Epithelial cell of proximal tubule (primary cell): ENCODE data around the gene CNP. TPM values are rescaled to one million over a fixed set of nuclear protein-coding genes. Genes with fewer than 3 reads are reported as not detected.
A peak's percentile ranks its signal among the peaks of the same experiment; 100 is the strongest.

ENCODE experiments used
- DNase-seq: peaks from one replicate; pipeline ENCODE4 v3.0.0-alpha.2; 2011; ENCODE audit warnings: low read depth
- H3K4me3 ChIP-seq: 2 replicates; pipeline ENCODE4 v1.5.1; 2011; ENCODE audit warnings: low read depth, mild to moderate bottlenecking, low read length
- CTCF ChIP-seq: conservative IDR thresholded peaks from 2 replicates; pipeline ENCODE4 v1.5.1; 2012; ENCODE audit warnings: low read depth, mild to moderate bottlenecking, low read length
- total RNA-seq: library from RNA; depleted of rRNA; stranded (reverse); fragments of >200 nt; gene quantifications from 2 replicates; pipeline ENCODE4 v1.2.3, GENCODE V29; 2015

Gene CNP
- total RNA-seq, 1 donor from 2014 or later, result 69.8 TPM

GRCh38 chr17:41967921-41968578, 1.5 kb downstream of the CNP start:
- DNase-seq, result no peak
- no peak for TF ChIP-seq CTCF
- H3K4me3 ChIP-seq, result peak overlapping the region; percentile 94

DNA sequence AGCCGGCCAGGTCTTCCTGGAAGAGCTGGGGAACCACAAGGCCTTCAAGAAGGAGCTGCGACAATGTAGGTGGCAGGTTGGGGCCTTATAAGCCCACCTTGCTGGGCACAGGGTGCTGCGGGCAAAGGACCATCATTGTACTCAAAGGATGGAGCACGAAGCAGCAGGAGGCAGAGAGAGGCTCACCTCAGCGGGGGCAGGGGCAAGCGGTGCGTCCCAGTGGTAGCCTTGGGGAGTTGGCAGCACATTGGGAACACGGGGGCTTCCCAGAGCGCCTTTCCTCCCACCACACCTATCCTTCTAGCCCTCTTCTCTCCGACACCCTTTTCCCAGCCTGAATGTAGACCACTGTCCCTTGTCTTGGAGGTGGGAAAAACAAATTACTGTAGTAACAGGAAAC, 2.1 kb downstream of the CNP start:
- TF ChIP-seq CTCF, result no peak
- H3K4me3 ChIP-seq, result no peak overlapping the region
- DNase-seq, result no peak

DNA sequence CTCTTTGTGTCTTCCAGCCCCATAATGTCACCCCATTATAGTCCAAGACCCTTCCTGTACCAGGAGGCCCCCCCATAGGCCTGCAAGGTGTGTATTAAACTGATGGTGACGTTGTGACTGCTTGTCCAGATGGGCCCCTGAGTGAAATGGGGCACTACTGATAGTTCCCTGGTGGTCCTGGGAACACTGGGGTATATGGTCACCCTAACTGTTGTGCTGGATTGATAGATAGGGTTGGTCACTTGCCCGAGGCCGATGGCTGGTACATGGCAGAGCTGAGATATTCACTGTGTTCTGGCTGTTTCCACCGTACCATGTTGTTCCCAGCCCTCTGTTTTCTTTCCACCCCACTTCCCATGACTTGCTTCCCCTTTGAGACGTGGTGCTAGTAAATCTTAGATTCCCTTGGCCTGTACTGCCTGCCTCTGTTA, 4.3 kb downstream of the CNP start:
- no peak for TF ChIP-seq CTCF
- no peak overlapping the region for H3K4me3 ChIP-seq
- no peak for DNase-seq

- DNase-seq, result no peak
- no peak for TF ChIP-seq CTCF
- no peak overlapping the region for H3K4me3 ChIP-seq
Observed at GRCh38 chr17:41971721-41972523, 5.3 kb downstream of the CNP start.

DNA sequence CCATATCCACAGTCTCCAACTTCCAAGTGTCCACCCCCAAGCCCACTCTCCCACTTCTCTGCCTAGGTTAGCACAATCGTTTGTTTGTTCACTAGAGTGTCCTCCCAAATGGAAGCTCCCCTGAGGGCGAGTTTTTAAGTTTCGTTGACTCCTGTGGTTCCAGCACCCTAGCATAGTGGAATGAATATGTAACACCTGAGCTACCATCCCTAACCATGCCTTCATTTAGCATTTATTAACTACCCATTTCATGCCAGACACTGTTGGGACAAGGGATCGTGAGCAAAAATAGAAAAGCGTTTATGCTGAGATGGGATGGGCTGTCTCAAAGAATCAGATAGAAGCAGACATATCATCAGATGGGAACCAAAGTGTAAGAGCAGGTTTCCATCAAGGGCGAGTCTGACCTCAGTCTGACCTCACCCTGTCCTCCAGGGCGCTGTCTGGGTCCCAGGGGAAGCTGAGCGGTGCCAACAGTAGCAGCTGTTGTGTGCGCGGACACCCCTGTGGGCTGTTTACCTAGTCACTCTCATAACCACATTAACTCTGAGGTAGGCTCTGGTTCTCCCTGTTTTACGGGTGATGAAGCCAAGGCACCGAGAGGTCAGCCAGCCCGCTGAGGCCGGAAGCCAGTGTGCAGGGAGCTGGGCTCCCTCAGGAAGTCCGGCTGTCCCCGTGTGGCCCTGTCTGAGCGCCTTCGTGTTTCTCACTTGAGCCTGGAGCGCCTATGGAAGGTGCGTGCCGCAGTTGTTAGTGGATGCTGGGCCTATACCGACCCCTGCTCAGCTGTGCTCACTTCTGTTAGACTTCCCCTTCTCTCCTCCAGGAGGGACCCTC, 6.2 kb downstream of the CNP start:
- TF ChIP-seq CTCF, result no peak
- no peak overlapping the region for H3K4me3 ChIP-seq
- peak; percentile 58 for DNase-seq

DNA sequence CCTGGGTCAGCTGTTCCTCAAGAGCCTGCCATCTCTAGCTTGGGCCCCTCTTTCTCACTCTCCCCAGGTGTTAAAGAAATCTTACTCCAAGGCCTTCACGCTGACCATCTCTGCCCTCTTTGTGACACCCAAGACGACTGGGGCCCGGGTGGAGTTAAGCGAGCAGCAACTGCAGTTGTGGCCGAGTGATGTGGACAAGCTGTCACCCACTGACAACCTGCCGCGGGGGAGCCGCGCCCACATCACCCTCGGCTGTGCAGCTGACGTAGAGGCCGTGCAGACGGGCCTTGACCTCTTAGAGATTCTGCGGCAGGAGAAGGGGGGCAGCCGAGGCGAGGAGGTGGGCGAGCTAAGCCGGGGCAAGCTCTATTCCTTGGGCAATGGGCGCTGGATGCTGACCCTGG, 6.8 kb downstream of the CNP start:
- H3K4me3 ChIP-seq, result no peak overlapping the region
- no peak for DNase-seq
- TF ChIP-seq CTCF, result no peak
